GM18519 (cell line): ENCODE results near the gene ACVRL1.

Experiments used
- ATAC-seq: cut with Tn5 transposase; IDR thresholded peaks from one replicate; pipeline ENCODE4 v1.9.1; 2021; ENCODE audit warnings: mild to moderate bottlenecking, moderate library complexity; ENCODE audit not compliant: unreplicated experiment, low FRiP score

Gene ACVRL1

GRCh38 chr12:51913071-51914033 is 6.0 kb downstream of the ACVRL1 start:
- no peak for ATAC-seq

GRCh38 chr12:51914034-51914923 is 7.0 kb downstream of the ACVRL1 start:
- no peak for ATAC-seq

GRCh38 chr12:51915003-51915625 is 7.8 kb downstream of the ACVRL1 start:
- no peak for ATAC-seq

GRCh38 chr12:51915951-51916350 is 8.6 kb downstream of the ACVRL1 start:
- no peak for ATAC-seq

GRCh38 chr12:51917041-51917590 is 9.8 kb downstream of the ACVRL1 start:
- ATAC-seq: no peak

- no peak for ATAC-seq
Observed at GRCh38 chr12:51917746-51918453, 10.6 kb downstream of the ACVRL1 start.

GRCh38 chr12:51920046-51920445 is 12.7 kb downstream of the ACVRL1 start:
- ATAC-seq: no peak

GRCh38 chr12:51921017-51921725 is 13.9 kb downstream of the ACVRL1 start:
- ATAC-seq: no peak

- ATAC-seq: no peak
Observed at GRCh38 chr12:51922146-51922545, 14.8 kb downstream of the ACVRL1 start.

GRCh38 chr12:51922762-51923505 is 15.6 kb downstream of the ACVRL1 start:
- no peak for ATAC-seq

- no peak for ATAC-seq
Observed at GRCh38 chr12:51923506-51924365, 16.4 kb downstream of the ACVRL1 start.

GRCh38 chr12:51924551-51925319 is 17.4 kb downstream of the ACVRL1 start:
- ATAC-seq: no peak

GRCh38 chr12:51925346-51926063 is 18.2 kb downstream of the ACVRL1 start:
- no peak for ATAC-seq

- no peak for ATAC-seq
Observed at GRCh38 chr12:51926064-51926632, 18.8 kb downstream of the ACVRL1 start.

GRCh38 chr12:51926718-51927117 is 19.4 kb downstream of the ACVRL1 start:
- no peak for ATAC-seq
